ENCODE measurements around the gene ARHGEF4.

ARHGEF4 gene

DNA sequence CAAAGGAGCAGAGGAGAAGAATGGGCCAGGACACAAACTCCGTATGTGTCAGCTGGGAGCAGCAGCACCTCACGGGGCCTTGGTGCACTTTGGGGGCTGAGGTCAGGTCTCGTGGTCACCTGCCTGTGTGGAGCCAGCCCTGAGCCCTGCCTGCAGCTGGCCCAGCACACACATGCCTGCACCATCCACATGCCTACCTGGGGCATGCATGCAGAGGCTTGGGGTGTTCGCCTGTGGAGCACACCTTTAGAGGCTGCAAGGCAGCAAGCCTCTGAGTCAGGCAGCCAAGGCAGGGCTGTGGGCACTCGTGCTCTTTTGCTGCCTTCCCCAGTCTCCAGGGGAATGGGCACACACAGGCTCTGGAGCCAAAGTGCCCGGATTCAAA, 36.0 kb downstream of the ARHGEF4 start:
- in situ Hi-C loops (cut with HindIII; ENCODE audit: low pct_ligation_motif_present, low pct_unique_long_range_greater_than_20kb, low sequenced_read_pairs), result no loop called here
- no peak for DNase-seq

DNA sequence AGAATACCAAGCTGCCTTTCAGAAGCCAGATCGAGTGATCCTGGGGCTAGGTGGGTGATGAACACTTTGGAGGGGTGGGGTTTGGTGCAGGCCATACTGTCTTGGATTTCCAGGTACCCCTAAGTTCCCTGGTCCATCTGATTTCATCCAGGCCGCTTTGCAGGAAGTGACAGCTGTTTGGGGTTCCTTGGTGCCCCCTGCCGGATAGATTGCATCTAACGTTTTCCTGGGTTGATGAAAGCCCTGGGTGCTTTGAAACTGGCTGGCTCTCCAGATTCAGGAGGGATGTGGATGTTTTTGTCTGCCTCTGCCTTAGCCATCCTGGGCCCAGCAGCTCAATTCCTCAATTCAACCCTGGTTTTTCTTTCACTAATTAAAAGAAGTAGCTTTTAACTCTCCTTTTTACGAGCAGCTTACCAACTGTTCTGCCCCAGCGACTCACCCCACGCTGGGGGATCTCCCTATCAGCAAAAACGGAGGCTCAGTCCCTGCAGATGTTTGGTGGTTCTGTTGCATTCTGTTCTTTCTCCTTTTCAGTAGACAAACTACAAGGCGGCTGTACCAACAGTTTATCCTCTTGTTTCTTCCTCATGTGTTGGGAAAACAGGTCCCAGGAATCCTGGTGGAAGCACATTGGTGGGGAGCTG, 37.1 kb downstream of the ARHGEF4 start:
- in situ Hi-C loops (cut with HindIII; ENCODE audit: low pct_ligation_motif_present, low pct_unique_long_range_greater_than_20kb, low sequenced_read_pairs), result no loop called here
- peak; percentile 72 for DNase-seq

DNA sequence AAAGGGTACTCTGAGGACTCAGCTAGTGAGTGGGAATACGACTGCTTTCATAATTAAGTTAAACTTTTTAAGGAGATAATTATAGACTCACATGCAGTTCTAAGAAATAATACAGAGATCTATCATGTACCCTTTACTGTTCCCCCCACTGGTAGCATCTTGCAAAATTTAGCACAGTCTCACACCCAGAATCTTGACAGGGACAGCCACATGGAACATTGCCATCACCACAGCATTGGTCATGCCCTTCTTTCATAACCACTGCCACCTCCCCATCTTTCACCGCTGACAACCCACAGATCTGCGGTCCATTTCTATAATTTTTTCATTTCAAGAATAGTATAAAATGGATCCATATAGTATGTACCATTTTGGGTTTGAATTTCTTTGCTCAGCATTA, 37.8 kb downstream of the ARHGEF4 start:
- no peak for DNase-seq
- in situ Hi-C loops (cut with HindIII; ENCODE audit: low pct_ligation_motif_present, low pct_unique_long_range_greater_than_20kb, low sequenced_read_pairs), result no loop called here

DNA sequence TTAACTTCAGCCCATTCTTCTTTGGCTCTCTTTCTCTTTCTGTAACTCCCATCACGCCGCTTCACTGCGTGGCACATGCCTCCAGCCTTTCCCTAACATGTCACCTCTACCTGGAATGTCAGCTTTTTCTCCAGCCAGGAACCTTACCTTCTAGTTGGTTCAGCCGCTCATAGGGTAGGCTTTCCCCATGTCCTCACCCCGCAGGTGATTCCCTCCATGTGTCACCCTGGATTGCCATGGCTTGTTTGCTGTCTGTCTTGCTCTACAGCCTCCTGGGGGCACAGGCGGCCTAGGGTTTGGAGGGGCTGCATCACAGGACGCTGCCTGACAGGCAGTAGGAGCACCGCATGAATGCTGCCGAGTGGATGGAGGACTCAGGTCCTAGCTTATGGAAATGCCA, 39.2 kb downstream of the ARHGEF4 start:
- in situ Hi-C loops (cut with HindIII; ENCODE audit: low pct_ligation_motif_present, low pct_unique_long_range_greater_than_20kb, low sequenced_read_pairs), result no loop called here
- DNase-seq, result no peak

DNA sequence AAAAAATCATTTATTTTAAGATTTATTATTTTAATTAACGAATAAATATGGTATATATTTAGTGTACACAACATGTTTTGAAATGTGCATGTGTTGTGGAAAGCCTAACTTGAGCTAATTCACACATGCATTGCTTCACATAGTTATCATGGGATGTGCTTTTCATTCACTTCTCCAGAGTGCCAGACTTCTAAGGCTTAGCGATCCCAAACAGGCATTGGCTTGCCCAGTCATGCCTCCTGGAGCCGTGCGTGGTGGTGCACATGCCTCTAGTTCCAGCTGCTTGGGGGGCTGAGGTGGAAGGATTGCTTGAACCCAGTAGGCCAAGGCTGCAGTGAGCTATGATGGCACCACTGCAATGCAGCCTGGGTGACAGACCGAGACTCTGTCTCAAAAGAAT, 40.5 kb downstream of the ARHGEF4 start:
- DNase-seq, result no peak
- in situ Hi-C loops (cut with HindIII; ENCODE audit: low pct_ligation_motif_present, low pct_unique_long_range_greater_than_20kb, low sequenced_read_pairs), result no loop called here

DNA sequence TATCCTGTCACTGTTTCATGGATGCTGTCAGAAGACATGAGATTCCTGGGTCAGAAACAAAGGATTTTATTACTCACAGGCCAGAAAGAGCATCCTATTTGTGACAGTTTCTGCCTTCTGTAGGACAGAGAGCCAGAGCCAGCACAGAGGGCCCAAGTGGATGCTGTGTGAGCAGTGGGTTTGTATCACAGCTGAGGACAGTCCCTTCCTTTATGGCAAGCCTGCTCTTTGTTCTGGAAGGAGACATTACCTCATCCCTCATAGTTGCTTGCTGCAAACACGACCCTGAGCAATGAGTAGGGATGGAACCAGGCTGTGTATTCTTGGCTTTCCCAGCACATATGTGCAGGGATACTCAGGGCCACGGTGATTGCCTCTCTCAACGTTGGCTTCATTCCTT, 41.6 kb downstream of the ARHGEF4 start:
- no peak for DNase-seq
- in situ Hi-C loops (cut with HindIII; ENCODE audit: low pct_ligation_motif_present, low pct_unique_long_range_greater_than_20kb, low sequenced_read_pairs), result no loop called here

DNA sequence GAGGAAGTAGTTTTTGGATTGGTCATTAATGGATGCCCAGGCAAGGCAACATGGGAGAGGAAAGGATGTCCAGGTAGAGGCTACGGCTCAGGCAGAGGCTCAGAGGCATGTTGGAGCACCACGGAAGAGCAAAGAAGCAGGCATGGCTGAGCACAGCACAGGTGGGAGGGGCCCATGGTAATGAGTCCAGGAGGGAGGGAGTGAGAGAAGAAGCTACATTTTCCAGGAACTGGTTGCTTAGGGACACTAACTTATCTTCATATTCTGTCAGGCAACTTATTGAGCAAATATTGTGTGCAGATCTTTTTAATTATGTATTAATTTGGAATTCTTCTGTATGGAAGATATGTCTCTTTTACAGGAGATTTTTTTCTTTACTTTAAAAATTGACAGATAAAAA, 42.2 kb downstream of the ARHGEF4 start:
- in situ Hi-C loops (cut with HindIII; ENCODE audit: low pct_ligation_motif_present, low pct_unique_long_range_greater_than_20kb, low sequenced_read_pairs), result no loop called here
- no peak for DNase-seq

DNA sequence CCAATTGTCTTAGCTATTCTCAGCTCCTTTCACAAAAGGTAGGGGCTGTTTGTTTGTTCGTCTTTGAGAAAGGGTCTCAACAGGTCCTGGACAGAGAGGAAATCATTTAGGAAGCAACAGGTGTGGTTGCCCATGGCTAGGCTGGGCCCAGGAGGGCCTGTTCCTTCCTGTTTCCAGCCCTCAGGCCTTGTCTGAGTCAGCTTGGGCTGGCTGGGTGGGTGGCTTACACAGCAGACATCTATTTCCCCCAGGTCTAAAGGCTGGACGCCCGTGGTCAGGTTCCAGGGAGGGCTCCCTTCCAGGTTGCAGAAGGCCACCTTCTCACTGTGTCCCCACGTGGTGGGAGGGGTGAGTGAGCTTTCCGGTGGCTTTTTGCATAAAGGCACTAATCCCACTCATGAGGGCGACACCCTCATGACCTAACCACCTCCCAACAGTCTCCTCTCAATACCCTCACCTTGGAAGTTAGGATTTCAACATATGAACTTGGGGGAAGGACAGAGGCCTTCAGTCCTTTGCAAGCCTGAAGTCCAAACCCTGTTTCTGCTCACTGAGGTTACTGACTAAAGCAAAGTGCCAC, 45.5 kb downstream of the ARHGEF4 start:
- in situ Hi-C loops (cut with HindIII; ENCODE audit: low pct_ligation_motif_present, low pct_unique_long_range_greater_than_20kb, low sequenced_read_pairs), result no loop called here
- DNase-seq, result no peak

DNA sequence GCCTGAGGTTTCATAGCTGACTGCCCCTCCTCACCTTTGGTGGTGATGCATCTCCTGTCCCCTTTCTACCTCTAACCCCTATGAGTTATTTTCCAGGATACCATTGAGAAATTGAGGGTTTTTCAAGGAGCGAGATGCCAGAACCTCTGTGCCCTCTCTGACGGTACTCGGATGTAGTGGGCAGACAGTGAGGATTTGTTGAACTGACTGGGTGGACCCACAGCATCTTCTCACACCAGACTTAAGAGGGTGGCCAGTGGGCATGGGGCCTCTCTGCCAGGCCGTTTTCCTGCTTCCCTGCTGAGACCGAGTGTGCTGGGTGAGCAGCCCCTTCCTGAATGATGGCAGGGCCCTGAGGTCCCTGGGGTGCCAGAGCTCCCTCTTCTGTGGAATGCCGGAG, 46.3 kb downstream of the ARHGEF4 start:
- in situ Hi-C loops (cut with HindIII; ENCODE audit: low pct_ligation_motif_present, low pct_unique_long_range_greater_than_20kb, low sequenced_read_pairs), result no loop called here

DNA sequence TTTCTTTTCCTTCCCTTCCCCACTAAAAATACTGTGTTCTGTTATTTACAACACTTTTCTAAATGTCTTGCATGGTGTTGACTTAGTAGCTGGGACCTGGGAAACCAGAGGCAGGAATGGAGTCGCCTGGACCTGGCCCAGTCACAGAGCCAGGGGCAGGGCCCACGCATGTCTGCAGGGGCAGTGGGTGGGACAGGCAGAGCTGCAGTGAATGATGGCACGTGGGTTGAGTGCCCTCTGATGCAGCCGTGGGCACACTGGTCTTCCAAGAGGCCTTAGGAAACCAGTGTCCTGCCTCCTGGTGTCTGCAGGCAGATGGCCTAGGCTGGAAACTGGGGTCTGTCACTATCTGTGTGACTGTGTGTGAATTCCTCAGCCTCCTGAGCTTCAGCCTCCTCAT, 46.8 kb downstream of the ARHGEF4 start:
- no peak for DNase-seq
- in situ Hi-C loops (cut with HindIII; ENCODE audit: low pct_ligation_motif_present, low pct_unique_long_range_greater_than_20kb, low sequenced_read_pairs), result no loop called here

More for the DNA sequence above, 46.3 kb downstream of the ARHGEF4 start:
- no peak for DNase-seq

DNA sequence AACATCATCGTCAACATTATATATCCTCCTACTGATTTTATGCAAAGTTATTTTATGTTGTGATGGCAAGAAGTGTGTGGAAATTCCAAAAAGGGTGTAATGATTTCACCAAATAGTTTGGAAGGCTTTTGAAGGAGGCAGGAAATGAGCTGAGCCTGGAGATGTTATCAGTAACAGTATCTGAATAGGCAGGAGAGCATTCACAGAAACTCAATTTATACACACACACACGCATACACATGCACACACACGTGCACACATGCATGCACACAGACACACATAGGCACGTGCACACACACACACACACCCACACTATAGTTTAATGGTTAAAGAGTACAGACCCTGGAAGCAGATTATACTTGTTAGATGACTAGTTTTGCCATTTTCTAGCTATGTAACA, 47.3 kb downstream of the ARHGEF4 start:
- no peak for DNase-seq
- in situ Hi-C loops (cut with HindIII; ENCODE audit: low pct_ligation_motif_present, low pct_unique_long_range_greater_than_20kb, low sequenced_read_pairs), result no loop called here

DNA sequence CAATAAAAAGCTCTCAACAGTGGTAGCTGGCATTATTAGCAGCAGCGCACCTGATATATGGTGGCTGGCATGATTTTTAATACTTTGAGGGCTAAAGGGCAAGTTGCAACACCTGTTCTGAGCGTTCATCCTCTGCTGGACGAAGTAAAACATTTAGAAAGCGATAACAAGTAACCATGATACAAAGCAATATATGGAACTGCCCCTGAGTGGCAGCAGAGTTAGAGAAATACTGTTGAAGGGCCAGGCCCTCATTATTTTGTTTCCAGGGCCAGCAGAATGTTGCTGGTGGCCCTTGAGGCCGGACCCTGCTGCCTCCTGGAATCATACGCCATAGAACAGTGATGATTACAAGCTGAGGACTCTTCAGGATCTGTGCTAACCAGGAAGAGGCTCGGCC, 47.8 kb downstream of the ARHGEF4 start:
- in situ Hi-C loops (cut with HindIII; ENCODE audit: low pct_ligation_motif_present, low pct_unique_long_range_greater_than_20kb, low sequenced_read_pairs), result no loop called here
- no peak for DNase-seq

DNA sequence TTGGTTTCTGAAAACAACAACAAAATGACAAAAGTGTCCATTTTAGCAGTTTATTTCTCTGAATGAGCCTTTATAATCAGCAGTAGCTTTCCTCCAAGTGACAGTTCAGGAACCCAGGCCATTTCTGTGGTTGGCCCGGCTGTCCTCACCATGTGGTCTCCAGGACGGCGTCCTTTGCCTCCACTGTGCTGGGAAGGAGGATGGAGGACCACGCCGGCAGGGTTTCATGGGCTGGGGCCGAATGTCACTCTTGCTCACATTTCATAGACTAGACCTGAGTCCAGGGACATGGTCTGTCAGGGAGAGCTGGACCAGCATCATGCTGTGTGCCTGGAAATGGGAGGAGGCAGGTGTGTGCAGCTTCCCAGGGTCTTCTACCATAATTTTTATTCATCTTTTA, 50.9 kb downstream of the ARHGEF4 start:
- in situ Hi-C loops (cut with HindIII; ENCODE audit: low pct_ligation_motif_present, low pct_unique_long_range_greater_than_20kb, low sequenced_read_pairs), result no loop called here

DNA sequence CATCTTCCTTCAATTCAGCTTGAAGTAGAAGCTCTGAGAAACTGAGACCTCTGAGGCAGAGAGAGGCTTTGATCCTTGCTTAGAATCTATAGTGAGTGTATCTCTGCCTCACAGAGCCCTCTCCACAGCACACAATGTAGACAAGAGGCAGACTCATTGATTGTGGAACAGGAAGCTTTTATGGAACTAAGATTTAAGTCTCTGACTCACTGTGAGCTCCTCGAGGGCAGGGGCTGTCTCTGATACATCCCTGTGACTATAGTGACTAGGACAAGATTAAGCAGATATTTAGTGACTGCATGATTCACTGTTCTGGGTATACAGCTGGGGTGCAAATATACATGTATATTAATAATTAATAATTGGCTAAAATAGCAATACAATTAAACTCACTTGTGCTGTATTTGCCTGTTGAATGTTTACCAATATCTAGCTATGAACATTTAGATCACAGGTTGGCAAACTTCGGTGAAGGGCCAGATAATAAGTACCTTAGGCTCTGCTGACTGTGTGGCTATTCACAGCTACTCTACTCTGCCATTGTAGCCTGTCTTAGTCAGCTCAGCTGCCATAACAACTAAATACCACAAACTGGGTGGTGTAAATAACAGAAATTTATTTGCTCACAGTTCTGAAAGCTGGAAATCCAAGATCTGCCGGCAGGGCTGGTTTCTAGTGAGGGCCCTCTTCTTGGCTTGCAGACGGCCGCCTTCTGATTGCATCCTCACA, 54.4 kb downstream of the ARHGEF4 start:
- DNase-seq, result no peak
- in situ Hi-C loops (cut with HindIII; ENCODE audit: low pct_ligation_motif_present, low pct_unique_long_range_greater_than_20kb, low sequenced_read_pairs), result no loop called here

More for the DNA sequence above, 50.9 kb downstream of the ARHGEF4 start:
- no peak for DNase-seq

DNA sequence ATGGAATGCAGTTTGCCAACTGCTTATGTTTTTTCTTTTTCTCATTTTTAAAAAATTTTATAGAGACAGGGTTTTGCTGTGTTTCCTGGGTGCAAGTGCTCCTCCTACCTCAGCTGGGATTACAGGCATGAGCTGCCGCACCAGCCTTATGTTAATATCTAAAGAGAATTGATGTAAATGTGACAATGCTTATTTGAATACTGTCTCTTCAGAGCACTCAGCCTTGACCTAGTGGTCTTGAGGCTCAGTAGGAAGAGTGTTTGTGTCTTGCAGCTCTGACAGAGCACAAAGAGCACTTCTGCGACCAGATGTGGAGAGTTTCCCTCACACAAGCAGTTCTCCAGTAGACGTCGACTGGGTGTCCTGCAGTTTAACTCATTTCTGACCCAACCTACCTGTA, 55.3 kb downstream of the ARHGEF4 start:
- in situ Hi-C loops (cut with HindIII; ENCODE audit: low pct_ligation_motif_present, low pct_unique_long_range_greater_than_20kb, low sequenced_read_pairs), result no loop called here
- no peak for DNase-seq

DNA sequence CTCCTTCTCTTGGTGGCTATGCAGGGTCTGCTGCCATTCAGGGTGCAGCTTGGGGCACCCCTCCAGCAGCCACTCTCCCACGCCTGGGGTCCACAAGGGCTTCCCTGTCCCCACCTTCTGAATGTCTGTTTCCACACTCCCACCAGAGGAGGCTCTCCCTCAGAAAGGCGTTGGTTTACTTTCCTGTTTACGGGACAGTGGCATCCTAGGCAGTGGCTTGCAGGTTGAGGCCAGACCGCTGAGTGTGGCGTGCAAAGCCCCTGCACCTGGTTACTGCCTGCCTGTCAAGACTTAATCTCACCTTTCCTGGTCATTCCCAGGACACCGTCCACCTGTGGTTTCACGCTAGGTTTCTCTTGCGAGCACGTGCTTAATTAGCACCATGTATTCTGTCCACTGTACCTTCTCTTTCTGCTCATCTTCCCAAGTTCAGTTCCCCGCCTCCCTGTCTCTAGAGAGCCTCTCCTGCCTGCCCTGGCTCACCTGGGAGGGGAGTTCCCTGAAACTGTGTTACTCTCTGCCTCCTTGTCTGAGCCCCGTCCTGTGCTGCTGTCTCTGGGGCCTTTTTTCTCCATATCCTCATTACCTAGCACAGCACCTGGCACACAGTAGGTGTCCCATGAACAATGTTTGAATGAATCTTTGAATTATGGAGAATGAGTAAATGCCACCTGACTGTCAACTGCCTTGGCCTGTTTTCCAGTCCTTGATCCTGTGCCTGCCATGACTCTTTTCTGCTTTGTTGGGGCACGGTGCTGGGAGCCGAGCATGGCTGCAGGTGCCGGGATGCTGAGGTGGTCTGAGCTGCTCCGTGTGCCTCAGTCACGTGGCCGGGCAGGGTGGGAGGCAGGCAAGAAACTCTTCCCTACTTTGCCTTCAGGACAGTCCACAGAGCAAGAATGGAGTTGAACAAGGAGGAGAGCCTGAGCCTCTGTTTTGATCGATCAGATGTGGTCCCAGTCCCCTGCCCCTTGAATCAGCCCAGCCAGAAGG, 56.4 kb downstream of the ARHGEF4 start:
- in situ Hi-C loops (cut with HindIII; ENCODE audit: low pct_ligation_motif_present, low pct_unique_long_range_greater_than_20kb, low sequenced_read_pairs), result no loop called here
- no peak for DNase-seq

DNA sequence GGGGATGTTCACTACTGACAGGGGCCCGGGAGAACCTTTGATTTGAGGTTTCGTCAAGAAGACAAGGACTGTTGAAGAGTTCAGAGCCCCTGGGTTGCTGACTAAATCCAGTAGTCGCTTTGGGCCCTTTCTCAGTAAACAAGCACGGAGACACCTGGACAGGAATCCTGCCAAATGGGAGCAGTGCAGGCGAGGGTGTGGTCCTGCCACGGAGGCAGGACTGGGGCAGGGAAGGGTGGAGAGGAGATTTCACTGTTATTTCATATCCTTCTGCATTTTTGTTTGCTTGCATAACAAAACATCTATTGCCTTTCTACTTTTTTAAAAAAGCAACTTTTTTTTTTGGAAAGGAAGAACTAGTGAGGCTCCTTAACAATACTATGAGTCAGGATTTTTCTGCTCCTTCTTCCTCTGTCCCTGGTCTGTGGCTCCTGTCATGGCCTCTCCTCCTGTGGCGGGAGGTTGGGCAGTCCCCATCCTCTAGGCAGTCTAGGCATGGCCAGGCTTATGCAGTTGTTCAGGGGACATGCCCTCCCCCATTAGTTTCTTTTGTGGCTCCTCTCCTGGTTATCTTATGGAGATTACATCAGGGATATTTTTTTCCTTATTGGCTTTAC, 57.7 kb downstream of the ARHGEF4 start:
- no peak for DNase-seq
- in situ Hi-C loops (cut with HindIII; ENCODE audit: low pct_ligation_motif_present, low pct_unique_long_range_greater_than_20kb, low sequenced_read_pairs), result no loop called here

DNA sequence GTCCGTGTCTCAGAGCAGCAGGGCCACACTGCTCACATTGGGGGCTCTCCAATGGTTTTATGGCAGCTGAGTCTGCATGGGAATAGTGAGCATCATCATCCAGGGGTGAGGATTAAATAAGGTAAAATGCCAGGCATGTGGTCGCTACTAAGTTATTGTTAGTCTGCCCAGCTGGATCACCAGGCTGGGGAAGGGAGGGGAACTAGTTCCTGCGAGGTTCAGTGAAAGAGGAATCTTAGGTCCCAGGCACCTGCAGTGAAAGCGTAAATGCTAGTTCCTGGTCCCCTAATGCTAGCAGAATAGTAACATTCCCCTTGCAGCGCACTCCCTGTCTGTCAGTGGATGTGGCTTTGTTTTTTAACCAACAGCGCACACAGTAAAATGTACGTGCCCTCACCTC, 60.1 kb downstream of the ARHGEF4 start:
- in situ Hi-C loops (cut with HindIII; ENCODE audit: low pct_ligation_motif_present, low pct_unique_long_range_greater_than_20kb, low sequenced_read_pairs), result no loop called here
- no peak for DNase-seq

DNA sequence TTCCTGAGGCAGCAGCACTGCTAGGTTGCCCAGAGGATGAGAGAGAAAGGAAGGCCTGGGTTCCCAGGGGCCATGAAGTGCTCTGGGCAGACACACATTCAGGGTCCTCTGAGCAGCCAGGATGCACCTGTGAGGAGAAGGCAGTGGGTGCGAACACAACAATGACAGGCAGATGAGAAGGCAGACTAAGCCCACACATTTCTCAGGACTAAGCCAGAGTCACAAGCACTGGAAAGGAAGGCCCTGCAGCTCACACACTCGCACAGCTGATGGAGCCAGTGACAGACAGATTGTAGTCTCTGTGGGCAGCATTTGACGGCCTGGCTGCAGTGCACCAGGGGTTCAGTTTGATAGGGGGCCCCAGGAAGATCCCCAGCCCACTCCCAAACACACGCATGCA, 61.8 kb downstream of the ARHGEF4 start:
- in situ Hi-C loops (cut with HindIII; ENCODE audit: low pct_ligation_motif_present, low pct_unique_long_range_greater_than_20kb, low sequenced_read_pairs), result no loop called here
- no peak for DNase-seq
